Epithelial cell of proximal tubule (primary cell): ENCODE results near the gene RAD51B. TPM values are rescaled to one million over a fixed set of nuclear protein-coding genes. Genes with fewer than 3 reads are reported as not detected.

ENCODE experiments used
- DNase-seq: peaks from one replicate; pipeline ENCODE4 v3.0.0-alpha.2; 2011; ENCODE audit warnings: low read depth
- H3K4me3 ChIP-seq: 2 replicates; pipeline ENCODE4 v1.5.1; 2011; ENCODE audit warnings: low read depth, mild to moderate bottlenecking, low read length
- total RNA-seq: library from RNA; depleted of rRNA; stranded (reverse); fragments of >200 nt; gene quantifications from 2 replicates; pipeline ENCODE4 v1.2.3, GENCODE V29; 2015
- TF ChIP-seq, protein P1 (sequence below): conservative IDR thresholded peaks from 2 replicates; pipeline ENCODE4 v1.5.1; 2012; ENCODE audit warnings: low read depth, mild to moderate bottlenecking, low read length

The RAD51B gene
- total RNA-seq, 1 donor from 2014 or later = 6.3 TPM

DNA sequence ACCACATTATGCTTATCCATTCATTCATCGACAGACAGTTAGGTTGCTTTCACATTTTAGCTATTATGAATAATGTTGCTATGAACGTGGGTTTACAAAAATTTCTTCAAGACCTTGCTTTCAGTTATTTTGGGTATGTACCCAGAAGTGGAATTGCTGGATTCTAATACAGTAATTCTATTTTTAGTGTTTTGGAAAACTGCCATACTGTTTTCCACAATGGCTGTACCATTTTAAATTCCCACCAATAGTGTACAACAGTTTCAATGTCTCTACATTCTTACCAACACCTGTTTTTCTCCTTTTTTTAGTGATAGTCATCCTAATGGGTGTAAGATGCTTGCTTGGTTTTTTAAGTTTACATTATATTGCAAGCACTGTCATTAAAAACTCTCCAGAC is 825.8 kb downstream of the RAD51B start:
- no peak overlapping the region for H3K4me3 ChIP-seq
- TF ChIP-seq, protein P1, sequence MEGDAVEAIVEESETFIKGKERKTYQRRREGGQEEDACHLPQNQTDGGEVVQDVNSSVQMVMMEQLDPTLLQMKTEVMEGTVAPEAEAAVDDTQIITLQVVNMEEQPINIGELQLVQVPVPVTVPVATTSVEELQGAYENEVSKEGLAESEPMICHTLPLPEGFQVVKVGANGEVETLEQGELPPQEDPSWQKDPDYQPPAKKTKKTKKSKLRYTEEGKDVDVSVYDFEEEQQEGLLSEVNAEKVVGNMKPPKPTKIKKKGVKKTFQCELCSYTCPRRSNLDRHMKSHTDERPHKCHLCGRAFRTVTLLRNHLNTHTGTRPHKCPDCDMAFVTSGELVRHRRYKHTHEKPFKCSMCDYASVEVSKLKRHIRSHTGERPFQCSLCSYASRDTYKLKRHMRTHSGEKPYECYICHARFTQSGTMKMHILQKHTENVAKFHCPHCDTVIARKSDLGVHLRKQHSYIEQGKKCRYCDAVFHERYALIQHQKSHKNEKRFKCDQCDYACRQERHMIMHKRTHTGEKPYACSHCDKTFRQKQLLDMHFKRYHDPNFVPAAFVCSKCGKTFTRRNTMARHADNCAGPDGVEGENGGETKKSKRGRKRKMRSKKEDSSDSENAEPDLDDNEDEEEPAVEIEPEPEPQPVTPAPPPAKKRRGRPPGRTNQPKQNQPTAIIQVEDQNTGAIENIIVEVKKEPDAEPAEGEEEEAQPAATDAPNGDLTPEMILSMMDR = no peak

DNA sequence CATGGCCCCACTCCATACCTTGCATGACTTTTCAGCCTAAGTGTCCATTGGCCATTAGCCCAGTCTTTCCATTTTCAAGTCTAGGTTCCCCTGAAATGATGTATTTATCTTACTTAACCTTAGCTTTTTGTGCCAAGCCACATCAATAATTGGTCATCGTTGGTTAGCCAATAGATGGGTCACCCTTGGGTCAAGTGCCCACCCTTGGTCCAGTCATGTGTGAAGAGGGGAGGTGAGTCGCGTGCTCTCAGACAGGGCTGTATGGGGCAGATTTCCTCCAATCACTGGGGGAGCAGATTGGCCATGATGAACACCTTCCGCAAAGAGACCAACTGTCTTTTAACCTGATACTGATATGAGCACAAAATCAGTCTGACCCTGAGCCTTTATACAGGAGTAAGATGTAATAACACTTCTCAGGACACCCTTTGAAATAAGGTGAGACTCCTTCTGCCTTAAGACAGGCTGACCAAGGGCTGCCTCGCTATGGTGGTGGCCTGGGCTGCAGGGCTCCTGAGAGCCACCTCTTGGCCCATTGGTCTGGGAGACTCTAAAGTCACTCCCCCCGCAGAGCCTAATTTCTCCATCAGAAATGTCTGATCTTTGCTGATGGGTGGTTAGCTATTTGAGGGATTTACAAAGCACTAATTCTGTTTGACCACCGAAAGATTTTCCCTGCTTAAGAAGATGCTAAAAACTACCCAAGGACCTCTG is 830.1 kb downstream of the RAD51B start:
- peak; percentile 7 for DNase-seq
- H3K4me3 ChIP-seq = no peak overlapping the region
- TF ChIP-seq, protein P1 = no peak

More for the DNA sequence above, 825.8 kb downstream of the RAD51B start:
- no peak for DNase-seq

DNA sequence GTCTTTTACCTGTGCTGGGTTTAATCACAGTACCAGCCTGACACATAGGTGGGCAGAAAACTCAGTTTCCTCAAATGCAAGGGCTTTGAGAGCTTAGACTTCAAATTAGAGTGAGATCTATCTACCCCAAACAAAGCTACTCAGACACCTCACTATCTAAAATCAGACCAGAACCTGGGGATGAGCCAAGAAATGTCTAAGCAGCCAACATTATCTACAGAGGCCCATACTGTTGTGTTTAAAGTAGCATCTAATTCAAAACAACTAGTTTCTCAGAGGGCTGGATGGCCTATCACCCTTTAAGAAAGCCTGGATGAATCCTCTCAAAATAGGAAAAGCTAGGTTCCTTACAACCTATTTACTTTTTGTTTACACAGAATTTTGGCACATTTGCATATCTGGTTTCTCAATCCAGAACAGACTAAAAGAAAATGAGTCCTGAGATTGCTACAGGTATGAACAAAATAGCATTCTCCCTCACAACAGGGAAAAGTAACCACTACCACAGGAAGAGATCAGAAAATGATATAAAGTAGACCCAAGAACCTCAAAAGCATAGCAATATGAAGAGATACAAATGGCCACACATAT is 830.9 kb downstream of the RAD51B start:
- TF ChIP-seq, protein P1 = no peak
- H3K4me3 ChIP-seq = no peak overlapping the region

DNA sequence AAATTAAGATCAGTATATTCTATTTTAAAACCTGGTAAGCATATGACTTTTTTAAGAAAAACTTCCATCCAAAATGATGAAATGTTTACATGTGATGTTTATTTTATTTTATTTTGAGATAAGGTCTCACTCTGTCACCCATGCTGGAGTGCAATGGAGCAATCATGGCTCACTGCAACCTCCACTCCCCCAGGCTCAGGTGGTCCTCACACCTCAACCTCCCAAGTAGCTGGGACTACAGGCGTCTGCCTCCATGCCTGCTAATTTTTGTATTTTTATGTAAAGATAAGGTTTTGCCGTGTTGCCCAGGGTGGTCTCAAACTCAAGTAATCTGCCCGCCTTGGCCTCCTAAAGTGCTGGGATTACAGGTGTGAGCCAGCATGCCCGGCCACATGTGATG is 831.5 kb downstream of the RAD51B start:
- DNase-seq = no peak
- no peak overlapping the region for H3K4me3 ChIP-seq
- TF ChIP-seq, protein P1 = no peak

More for the DNA sequence above, 830.9 kb downstream of the RAD51B start:
- no peak for DNase-seq

DNA sequence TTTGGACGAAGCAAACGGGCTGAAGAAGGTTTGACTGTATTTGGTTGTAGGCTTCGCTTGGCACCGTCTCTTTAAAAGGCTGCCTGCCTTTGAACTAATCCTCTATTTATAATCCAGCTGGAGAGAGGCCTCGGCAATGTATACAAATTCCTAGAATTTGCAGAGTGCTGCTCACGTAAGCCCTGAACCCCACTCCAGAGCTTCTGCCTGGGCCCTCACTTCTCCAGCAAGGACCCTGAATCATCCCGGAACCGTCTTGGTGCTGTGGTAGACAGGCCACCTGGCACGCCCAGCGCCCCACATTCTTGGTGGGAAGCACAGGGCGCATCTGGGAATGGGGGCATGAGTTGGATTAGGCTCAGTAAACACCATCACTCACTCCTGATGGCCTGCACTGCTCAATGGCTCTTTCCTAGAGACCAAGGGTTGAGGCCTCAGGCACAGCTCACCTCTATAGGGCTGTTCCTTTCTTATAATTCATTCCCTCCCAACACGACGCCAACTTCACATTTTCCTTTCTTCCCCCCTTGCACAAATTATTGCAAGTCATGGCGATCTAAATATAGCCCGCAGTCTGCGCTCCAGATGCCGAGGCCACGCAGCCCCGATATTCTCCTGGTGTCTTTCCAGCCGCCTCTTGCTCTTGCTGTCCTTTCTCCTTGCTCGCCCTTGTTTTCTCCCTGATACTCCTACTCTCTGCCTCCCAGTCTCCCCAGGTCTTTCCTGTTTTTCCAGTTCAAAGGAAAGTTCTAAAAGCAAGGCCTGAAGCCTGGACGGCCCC is 832.3 kb downstream of the RAD51B start:
- TF ChIP-seq, protein P1 = no peak
- no peak overlapping the region for H3K4me3 ChIP-seq
- no peak for DNase-seq

DNA sequence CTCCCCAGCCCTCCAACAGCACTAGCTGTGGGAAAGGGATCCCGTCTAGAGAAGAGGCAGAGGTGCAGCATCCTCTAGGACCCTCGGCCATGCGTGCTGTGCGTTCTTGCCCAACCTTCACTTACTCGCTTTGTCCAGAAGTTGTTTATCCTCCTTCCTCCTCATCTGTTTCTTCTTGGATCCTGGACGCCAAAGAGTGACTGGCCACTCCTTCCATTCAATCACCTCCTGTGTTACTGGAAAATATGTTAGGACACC is 832.8 kb downstream of the RAD51B start:
- TF ChIP-seq, protein P1 = no peak
- no peak overlapping the region for H3K4me3 ChIP-seq
- no peak for DNase-seq
